Adrenal gland (tissue), 12 donors: ENCODE results near the gene CDC42SE1. TPM values are rescaled to one million over a fixed set of nuclear protein-coding genes. Genes with fewer than 3 reads are reported as not detected.
A peak's percentile ranks its signal among the peaks of the same experiment; 100 is the strongest.

Experiments used
- DNase-seq, 7 donors: peaks; one replicate each; pipeline ENCODE4 v3.0.0-alpha.2; 2019 to 2020
- H3K27ac ChIP-seq, 5 donors: fragments of 200-600 bp; sonication (generic) in 4 of 5; 1 replicate in 3 of 5; 2 replicates in 2 of 5; pipeline versions ENCODE4 v1.5.1 to v1.8.0; 2016 to 2020; ENCODE audit warnings: mild to moderate bottlenecking in 1 of 5
- H3K27me3 ChIP-seq: fragments of 200-600 bp; 2 replicates; pipeline ENCODE4 v1.8.0; 2021
- H3K36me3 ChIP-seq, 2 donors: fragments of 200-600 bp; replicated peaks in 1 of 2; 1 replicate in 1 of 2; 2 replicates in 1 of 2; pipeline versions ENCODE4 v1.5.1 to v1.8.0; 2018 to 2022
- H3K4me1 ChIP-seq, 2 donors: fragments of 200-600 bp; replicated peaks in 1 of 2; 1 replicate in 1 of 2; 2 replicates in 1 of 2; pipeline versions ENCODE4 v1.5.1 to v1.8.0; 2018 to 2021
- H3K4me3 ChIP-seq, 4 donors: fragments of 200-600 bp; sonication (generic) in 3 of 4; one replicate each; pipeline ENCODE4 v1.5.1; 2016 to 2018
- H3K9me3 ChIP-seq, 3 donors: fragments of 200-600 bp; sonication (generic) in 1 of 3; replicated peaks in 1 of 3; 1 replicate in 2 of 3; 2 replicates in 1 of 3; pipeline versions ENCODE4 v1.5.1 to v1.8.0; 2016 to 2021
- CTCF ChIP-seq, 6 experiments: fragments of 450-650 bp in 4 of 6; fragments of 200-600 bp in 2 of 6; sonication (generic) in 1 of 6; IDR thresholded peaks; 1 replicate in 5 of 6; 2 replicates in 1 of 6; pipeline versions ENCODE4 v1.5.1 to v1.8.0; 2016 to 2021; ENCODE audit warnings: antibody characterized with exemption in 6 of 6, mild to moderate bottlenecking in 2 of 6, moderate library complexity in 1 of 6
- POLR2A ChIP-seq, 2 donors: fragments of 450-650 bp; IDR thresholded peaks; one replicate each; pipeline ENCODE4 v1.6.1; 2017; ENCODE audit warnings: antibody characterized with exemption in 2 of 2, mild to moderate bottlenecking in 2 of 2, moderate library complexity in 1 of 2
- WGBS, 4 donors: extraction: QIAGEN DNeasy Blood & Tissue Kit in 2 of 4; methylation state at CpG; one replicate each; pipeline versions ENCODE4 v1.1.5 to v1.1.7; 2013 to 2017; 5-methylcytosine and 5-hydroxymethylcytosine counted together
- intact Hi-C, 2 donors: fragments of 100-400 bp; cut with DNase I; formaldehyde crosslinking; loops; one replicate each; pipeline versions ENCODE4 v1.14.1 to v1.15.0; 2022 to 2023
- polyA plus RNA-seq, 3 donors: library from polyadenylated mRNA; stranded (reverse); fragments of 200-250 nt in 2 of 3; fragments of 350-450 nt in 1 of 3; fragmentation: Illumina TruSeq in 1 of 3; extraction: RNeasy Lipid Tissue Mini Kit (QIAGEN cat#74804) in 1 of 3; gene quantifications; one replicate each; pipeline ENCODE4 v1.2.3, GENCODE V29; 2013 to 2014
- total RNA-seq, 9 donors: library from RNA; depleted of rRNA in 4 of 9; stranded (reverse); fragments of >200 nt in 4 of 9; fragments of 120-200 nt in 1 of 9; fragmentation: NEBNext Ultra II Directional in 1 of 9; extraction: Animal tissue kit (Norgen Biotek cat#: 25700) in 1 of 9; gene quantifications; one replicate each; pipeline versions ENCODE4 v1.1.0 to v1.2.4, GENCODE V29; 2013 to 2023
- donor health status: healthy with polysubstance abuse.
- donor health status: Bipolar disorder and iron deficiency.
- donor health status: DM: yes; HTN: yes; CAD: no.
- donor health status: DM: no; HTN: no; CAD: no.
- donor health status: DM: no; HTN: no; CAD: no.
- donor health status: DM: yes; HTN: yes; CAD: no.

The CDC42SE1 gene
- total and polyA plus RNA-seq, 12 donors, result 45.5 to 125 (median 85.9) TPM

- peak in 1 of 2 donors; percentile 9 for TF ChIP-seq POLR2A (IDR thresholded peaks at IDR 0.05)
- peak in 2 of 6 experiments; percentile 7 to 33 for TF ChIP-seq CTCF (IDR thresholded peaks at IDR 0.05)
- H3K4me1 ChIP-seq, result peaks cover 25 to 70% of the 10 kb centered on the region in 2 donors
- no peaks in the 10 kb centered on the region for H3K27me3 ChIP-seq
- no peaks in the 10 kb centered on the region for H3K9me3 ChIP-seq
- H3K36me3 ChIP-seq, result no peaks in the 10 kb centered on the region
- peak; percentile 96 to 98 (median 98) for DNase-seq
- intact Hi-C loops, result no loop called here
- 1% methylated on average over 32 to 69 of the region's 69 CpGs for WGBS, 4 donors
- peak within 1 kb of the TSS; percentile 46 to 98 (median 81) for H3K4me3 ChIP-seq
- H3K27ac ChIP-seq, result peak within 1 kb of the TSS; percentile 74 to 95 (median 76)
Observed at GRCh38 chr1:151008244-151009205, 50.9 kb downstream of the CDC42SE1 start, which contains the start of gene PRUNE1. PRUNE1 (plus strand) TSS chr1:151008449; CDS start chr1:151008633, 184 bp downstream.

- H3K4me1 ChIP-seq, result peaks cover 21 to 70% of the 10 kb centered on the region in 2 donors
- no peaks in the 10 kb centered on the region for H3K27me3 ChIP-seq
- peaks cover 0 to 2% of the 10 kb centered on the region in 2 donors for H3K36me3 ChIP-seq
- H3K4me3 ChIP-seq, result peak overlapping the region in 1 of 4 donors; percentile 93
- intact Hi-C loops, result no loop called here
- H3K27ac ChIP-seq, result peak overlapping the region; percentile 74 to 95 (median 76)
- 5 to 12% (median 9%) methylated on average over 4 of the region's 4 CpGs for WGBS, 4 donors
- DNase-seq, result no peak
- TF ChIP-seq CTCF (IDR thresholded peaks at IDR 0.05), result no peak
- TF ChIP-seq POLR2A (IDR thresholded peaks at IDR 0.05), result no peak
- no peaks in the 10 kb centered on the region for H3K9me3 ChIP-seq
Observed at GRCh38 chr1:151007853-151008243, 51.6 kb downstream of the CDC42SE1 start.

- H3K9me3 ChIP-seq, result no peaks in the 10 kb centered on the region
- peaks cover 21 to 71% of the 10 kb centered on the region in 2 donors for H3K4me1 ChIP-seq
- peak; percentile 17 to 64 (median 48) for TF ChIP-seq CTCF (IDR thresholded peaks at IDR 0.05)
- peak; percentile 42 to 81 for TF ChIP-seq POLR2A (IDR thresholded peaks at IDR 0.05)
- H3K27me3 ChIP-seq, result no peaks in the 10 kb centered on the region
- H3K36me3 ChIP-seq, result peaks cover 0 to 16% of the 10 kb centered on the region in 2 donors
- 1 to 2% (median 1%) methylated on average over 14 to 18 of the region's 18 CpGs for WGBS, 4 donors
- intact Hi-C loops, result no loop called here
- peak within 1 kb of the TSS; percentile 74 to 95 (median 76) for H3K27ac ChIP-seq
- peak; percentile 70 to 88 (median 78) for DNase-seq
- peak within 1 kb of the TSS in 3 of 4 donors; percentile 45 to 93 (median 57) for H3K4me3 ChIP-seq
Observed at GRCh38 chr1:151006327-151007052, 52.9 kb downstream of the CDC42SE1 start, which contains the start of gene MINDY1. MINDY1 (minus strand) TSS chr1:151006902; CDS start chr1:151002617, 4,285 bp downstream.
